GM13977 (cell line): ENCODE measurements around the gene KIF1A.
A peak's percentile ranks its signal among the peaks of the same experiment; 100 is the strongest.
"Not testable (repeated sequence)": the region's sequence is repeated elsewhere in the genome, so short reads cannot be mapped to it uniquely, and the experiment has no call there.

Experiments
- DNase-seq: peaks from one replicate; pipeline ENCODE4 v3.0.0; 2012; ENCODE audit warnings: low spot score
- CTCF ChIP-seq: IDR thresholded peaks from 2 replicates; pipeline ENCODE4 v1.5.1; 2012; ENCODE audit warnings: mild to moderate bottlenecking, control low read depth; ENCODE audit not compliant: insufficient read depth; ENCODE audit errors: extremely low read depth, missing control alignments
- in situ Hi-C: fragments of 300-500 bp; cut with MboI; formaldehyde crosslinking; loops from one replicate; pipeline ENCODE4 v1.12.0; 2022; ENCODE audit warnings: low sequenced_read_pairs, low pct_unique_long_range_greater_than_20kb, mixed read lengths, inconsistent platforms; ENCODE audit not compliant: unreplicated experiment

KIF1A gene

GRCh38 chr2:240846873-240847595 is 27.0 kb upstream of the KIF1A start:
- in situ Hi-C loops = loop anchor here (25.0 kb wide), 1 partner anchor 335 kb away; no protein-coding TSS in a partner anchor
- no peak for TF ChIP-seq CTCF
- no peak for DNase-seq

GRCh38 chr2:240846309-240846708 is 26.3 kb upstream of the KIF1A start:
- in situ Hi-C loops = loop anchor here (25.0 kb wide), 1 partner anchor 334 kb away; no protein-coding TSS in a partner anchor
- DNase-seq = not testable (repeated sequence)

- TF ChIP-seq CTCF = peak; percentile 54
- in situ Hi-C loops = loop anchor here (25.0 kb wide), 1 partner anchor 328 kb away; no protein-coding TSS in a partner anchor
- DNase-seq = peak; percentile 72
Observed at GRCh38 chr2:240840435-240841060, 20.5 kb upstream of the KIF1A start.

GRCh38 chr2:240839152-240840143 is 19.4 kb upstream of the KIF1A start:
- no peak for DNase-seq
- in situ Hi-C loops = loop anchor here (25.0 kb wide), 1 partner anchor 327 kb away; no protein-coding TSS in a partner anchor
- TF ChIP-seq CTCF = no peak

GRCh38 chr2:240837621-240838020 is 17.6 kb upstream of the KIF1A start:
- no peak for DNase-seq
- in situ Hi-C loops = loop anchor here (25.0 kb wide), 1 partner anchor 325 kb away; no protein-coding TSS in a partner anchor
- TF ChIP-seq CTCF = no peak

- TF ChIP-seq CTCF = no peak
- in situ Hi-C loops = loop anchor here (25.0 kb wide), 1 partner anchor 325 kb away; no protein-coding TSS in a partner anchor
- no peak for DNase-seq
Observed at GRCh38 chr2:240836781-240837467, 16.9 kb upstream of the KIF1A start.
